Cerebellar nuclear complex (tissue), 1 donor: ENCODE data around the gene DIP2C.
"Not testable (repeated sequence)": the region's sequence is repeated elsewhere in the genome, so short reads cannot be mapped to it uniquely, and the experiment has no call there.

Experiments used
- DNase-seq, 2 experiments: peaks; one replicate each; lab custom pipeline; 2025; lab: John Stamatoyannopoulos, UW

The DIP2C gene

DNA sequence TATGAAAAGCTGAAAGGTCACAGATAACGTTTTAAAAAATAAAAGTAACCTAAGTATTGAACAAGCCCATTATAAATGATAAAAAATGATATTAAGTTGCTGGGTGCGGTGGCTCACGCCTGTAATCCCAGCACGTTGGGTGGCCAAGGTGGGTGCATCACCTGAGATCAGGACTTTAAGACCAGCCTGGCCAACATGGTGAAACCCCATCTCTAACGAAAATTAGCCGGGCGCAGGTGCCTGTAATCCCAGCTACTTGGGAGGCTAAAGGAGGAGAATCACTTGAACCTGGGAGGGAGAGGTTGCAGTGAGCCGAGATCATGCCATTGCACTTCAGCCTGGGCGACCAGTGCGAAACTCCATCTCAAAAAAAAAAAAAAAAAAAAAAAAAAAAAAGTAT, 93.3 kb downstream of the DIP2C start:
- not testable (repeated sequence) for DNase-seq

DNA sequence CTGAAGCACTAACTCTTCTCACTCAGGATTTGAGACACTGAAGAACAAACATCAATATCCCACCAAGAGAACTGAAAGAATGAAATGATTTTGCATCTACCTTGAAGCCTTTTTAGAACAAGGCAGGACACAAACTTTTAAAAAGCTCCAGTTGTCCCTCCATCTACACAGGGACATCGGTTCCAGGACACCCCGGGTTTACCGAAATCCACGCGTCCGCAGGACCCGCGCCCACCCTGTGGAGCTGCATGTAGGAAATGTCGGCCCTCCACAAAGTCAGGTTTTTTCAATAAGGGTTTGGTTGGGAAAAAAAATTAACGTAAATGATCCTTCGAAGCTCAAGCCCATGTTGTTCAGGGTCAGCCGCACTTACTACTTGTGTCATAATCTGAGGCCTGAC, 94.0 kb downstream of the DIP2C start:
- DNase-seq: no peak

DNA sequence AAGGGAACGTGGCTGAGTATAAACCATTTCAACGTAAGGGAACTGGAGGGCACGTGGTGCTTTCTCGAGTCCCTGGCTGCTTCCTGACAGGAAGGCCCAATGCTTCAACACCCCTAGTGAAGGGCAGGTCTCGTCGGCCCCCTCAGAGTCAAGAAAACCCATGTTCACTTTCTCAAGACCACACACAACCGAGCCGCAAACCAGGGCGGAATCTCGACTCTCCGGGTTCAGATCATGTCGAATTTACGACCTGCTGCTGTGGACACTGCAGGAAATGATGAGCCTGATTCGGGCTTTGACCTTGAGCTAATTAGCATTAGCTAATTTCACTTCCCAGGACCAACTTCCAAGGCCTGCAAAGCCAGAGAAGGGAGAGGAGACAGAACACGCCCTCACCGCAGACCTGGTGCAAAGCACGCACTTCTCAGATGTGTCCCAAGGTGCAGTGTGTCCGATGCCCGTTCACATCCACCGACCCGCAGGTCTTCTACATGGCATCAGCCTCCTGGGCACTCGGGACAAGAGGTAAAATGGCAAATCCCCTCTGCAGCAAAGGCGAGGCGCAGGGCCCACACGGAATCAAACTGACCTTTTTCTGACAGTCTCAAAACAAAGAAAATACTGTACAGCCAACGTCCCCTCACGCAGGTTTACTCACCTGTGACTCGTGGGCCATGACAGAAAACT, 94.7 kb downstream of the DIP2C start:
- DNase-seq: no peak

GRCh38 chr10:593901-594457, 95.5 kb downstream of the DIP2C start:
- no peak for DNase-seq

DNA sequence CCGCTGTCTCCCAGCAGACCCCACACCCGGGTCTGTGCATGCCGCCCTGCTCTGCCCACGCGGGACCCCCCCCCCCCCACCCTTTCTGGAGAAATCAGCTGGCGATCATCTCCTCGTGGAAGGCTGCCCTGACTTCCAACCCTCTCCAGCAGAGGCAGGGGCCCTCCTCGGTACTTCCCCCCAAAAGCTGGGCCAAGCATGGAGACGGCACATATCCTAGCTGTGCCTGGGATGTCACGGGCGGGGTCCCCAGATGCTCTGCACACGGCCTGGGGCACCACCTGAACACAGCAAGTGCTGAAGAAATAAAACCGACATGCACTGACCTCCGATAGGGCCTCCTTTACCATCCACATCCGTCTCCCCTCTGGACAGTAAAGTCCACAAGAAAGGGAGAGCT, 96.0 kb downstream of the DIP2C start:
- DNase-seq: no peak

DNA sequence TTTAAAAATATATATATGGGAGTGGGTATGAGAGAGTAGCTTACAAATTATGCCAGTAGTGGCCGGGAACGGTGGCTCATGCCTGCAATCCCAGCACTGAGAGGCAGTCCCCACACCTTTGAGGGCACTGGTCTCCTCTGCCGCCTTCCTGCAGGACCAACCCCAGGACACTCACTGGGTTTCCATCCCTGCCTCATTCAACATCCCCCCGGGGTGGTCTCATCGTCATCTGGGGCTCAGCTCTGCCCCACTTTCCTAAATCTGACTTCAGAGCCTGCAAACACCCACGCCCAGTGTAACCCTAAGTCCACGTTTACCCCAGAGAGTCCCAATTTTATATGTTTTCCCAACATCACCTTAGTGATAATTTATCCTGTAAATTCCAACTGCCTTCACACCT, 96.5 kb downstream of the DIP2C start:
- no peak for DNase-seq

GRCh38 chr10:591646-592045, 97.8 kb downstream of the DIP2C start:
- no peak for DNase-seq

GRCh38 chr10:590721-591120, 98.7 kb downstream of the DIP2C start:
- DNase-seq: no peak

DNA sequence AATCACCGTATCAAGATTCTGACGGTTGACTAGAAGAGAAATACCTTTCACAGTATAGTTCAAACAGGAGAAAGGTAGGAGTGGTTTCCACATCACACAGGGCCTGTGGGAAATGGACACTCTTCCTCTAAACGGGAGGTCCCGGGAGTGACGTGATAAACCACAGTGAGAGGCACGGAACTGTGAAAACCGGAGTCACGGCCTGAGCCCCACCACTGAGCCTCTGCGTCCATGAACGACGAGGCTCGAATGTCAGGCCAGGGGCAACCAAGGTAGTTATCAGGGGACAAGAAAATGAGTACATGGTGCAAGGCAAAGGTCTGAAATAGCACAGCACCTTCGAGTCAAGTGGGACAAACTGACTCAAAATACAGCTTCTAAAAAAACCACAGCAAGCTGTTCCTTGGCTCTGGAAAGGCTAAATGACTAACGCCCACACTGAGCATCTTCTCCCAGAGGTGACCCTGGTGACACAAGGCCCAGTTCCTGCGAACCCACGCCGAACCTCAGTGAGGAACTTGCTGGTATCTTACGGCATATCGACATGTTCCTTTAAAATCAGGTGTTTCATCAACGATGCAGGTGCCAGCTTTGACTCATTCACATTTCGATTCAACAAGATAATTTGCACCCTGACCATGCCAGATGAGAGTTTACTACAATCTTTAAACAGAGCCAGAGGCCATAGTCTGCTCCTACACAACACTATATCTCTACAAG, 99.3 kb downstream of the DIP2C start:
- DNase-seq: no peak

- DNase-seq: no peak
These were observed 101.0 kb downstream of the DIP2C start for GRCh38 chr10:588246-589165.

DNA sequence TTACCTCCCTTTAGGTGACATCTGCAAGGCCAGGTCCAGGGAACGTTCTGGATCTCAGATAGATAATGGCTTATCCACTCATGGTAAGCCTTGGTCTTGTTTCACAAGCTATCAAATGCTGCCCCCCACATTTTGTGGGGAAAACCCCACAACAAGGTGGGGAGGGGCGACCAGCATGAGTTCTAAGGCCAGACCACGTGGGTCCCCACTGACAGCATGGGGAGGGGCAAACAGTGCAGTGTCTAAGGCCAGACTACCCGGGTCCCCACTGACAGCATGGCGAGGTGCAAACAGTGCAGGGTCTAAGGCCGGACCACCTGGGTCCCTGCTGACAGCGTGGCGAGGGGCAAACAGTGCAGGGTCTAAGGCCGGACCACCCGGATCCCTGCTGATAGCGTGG, 102.8 kb downstream of the DIP2C start:
- DNase-seq: no peak

GRCh38 chr10:586151-586550, 103.3 kb downstream of the DIP2C start:
- no peak for DNase-seq

DNA sequence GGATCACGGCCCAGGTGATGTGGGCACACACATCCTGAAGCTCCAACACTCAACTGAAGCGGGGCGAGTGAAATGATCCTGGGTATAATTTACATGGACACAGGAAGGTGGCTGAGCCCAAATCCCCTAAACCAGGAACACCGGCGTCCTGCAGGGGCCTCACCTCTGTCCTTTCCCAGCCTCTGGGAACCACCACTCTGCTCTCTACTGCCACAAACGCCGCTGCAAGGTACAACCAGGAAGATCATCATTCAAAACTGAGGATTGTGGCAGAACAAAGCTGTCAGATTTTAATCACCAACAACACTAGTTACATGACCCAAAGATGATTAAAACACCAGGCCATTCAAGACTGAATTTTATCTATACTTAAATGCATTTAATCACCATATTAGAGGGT, 104.0 kb downstream of the DIP2C start:
- DNase-seq: no peak

- DNase-seq: not testable (repeated sequence)
These were observed 104.8 kb downstream of the DIP2C start for GRCh38 chr10:584497-585290.

DNA sequence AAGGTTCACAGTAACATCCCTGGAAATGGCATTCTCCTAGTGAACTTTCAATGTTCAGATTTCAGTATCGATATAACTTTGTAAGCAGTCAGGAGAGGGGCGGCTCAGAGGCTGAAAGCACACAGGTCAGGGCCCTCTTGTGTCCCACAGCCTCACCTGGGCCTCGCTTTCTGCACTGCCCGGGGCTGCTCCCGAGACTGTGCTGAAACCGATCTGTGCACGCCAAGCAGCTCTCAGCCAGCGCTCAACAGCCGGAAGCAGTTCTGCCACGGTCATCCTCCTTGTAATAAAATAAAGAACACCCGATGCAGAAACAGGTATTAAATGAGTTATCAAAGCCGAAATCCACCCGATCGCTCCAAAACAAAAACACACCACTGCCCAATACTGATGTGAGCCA, 106.0 kb downstream of the DIP2C start:
- DNase-seq: no peak

- no peak for DNase-seq
These were observed 107.6 kb downstream of the DIP2C start for GRCh38 chr10:581776-582330.

DNA sequence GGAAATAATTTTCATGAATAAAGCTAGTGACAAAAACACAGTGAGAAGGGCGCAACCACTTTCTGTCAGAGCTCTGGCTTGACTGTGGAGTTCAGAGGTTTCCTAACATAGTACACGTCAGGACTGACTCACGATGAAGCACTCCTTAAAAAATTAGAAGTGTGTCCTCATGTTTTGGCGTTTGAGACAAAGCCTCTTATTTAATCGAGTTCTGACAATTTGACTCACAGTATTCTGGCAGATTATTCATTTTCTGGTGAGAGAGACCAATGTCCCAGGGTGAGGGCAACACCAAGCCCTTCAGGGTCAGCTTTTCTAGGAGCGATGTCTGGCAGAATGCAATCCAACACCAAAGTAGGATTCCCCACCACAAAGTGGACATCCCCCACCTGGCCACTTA, 108.7 kb downstream of the DIP2C start:
- no peak for DNase-seq

DNA sequence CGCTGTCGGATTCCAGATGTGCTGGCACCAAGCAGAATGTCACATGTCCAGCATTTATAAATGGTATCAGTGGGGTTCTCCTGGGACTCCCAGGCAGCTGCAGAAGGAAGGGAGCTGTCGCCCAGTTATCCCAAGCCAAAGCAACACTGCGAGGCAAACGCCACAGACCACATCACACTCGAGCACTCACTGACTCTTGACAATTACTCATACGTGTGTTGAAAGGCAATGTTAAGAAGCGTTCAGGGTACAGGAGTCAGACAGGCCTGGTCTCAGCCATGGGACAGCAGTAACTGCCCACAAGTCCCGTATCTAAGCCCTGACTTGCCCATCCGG, 113.4 kb downstream of the DIP2C start:
- DNase-seq: no peak

GRCh38 chr10:575402-576129, 113.9 kb downstream of the DIP2C start:
- DNase-seq: no peak

- DNase-seq: no peak
These were observed 116.8 kb downstream of the DIP2C start for GRCh38 chr10:572696-573095.
